ENCODE measurements around the gene PCDHB10.
"Not testable (repeated sequence)": the region's sequence is repeated elsewhere in the genome, so short reads cannot be mapped to it uniquely, and the experiment has no call there.

DNA sequence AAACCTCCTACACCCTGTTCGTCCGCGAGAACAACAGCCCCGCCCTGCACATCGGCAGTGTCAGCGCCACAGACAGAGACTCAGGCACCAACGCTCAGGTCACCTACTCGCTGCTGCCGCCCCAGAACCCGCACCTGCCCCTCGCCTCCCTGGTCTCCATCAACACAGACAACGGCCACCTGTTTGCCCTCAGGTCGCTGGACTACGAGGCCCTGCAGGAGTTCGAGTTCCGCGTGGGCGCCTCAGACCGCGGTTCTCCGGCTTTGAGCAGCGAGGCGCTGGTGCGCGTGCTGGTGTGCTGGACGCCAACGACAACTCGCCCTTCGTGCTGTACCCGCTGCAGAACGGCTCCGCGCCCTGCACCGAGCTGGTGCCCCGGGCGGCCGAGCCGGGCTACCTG, 34.8 kb upstream of the PCDHB10 start:
- not testable (repeated sequence) for TF ChIP-seq POLR2AphosphoS5, POLR2A (IDR thresholded peaks at IDR 0.05; ENCODE audit: low read depth, low read length)

Measured in GM12891 (cell line).